GM21390 (cell line): ENCODE results near the gene NCR3LG1.

Experiments used
- ATAC-seq: cut with Tn5 transposase; IDR thresholded peaks from one replicate; pipeline ENCODE4 v1.9.1; 2021; ENCODE audit not compliant: unreplicated experiment

The NCR3LG1 gene

GRCh38 chr11:17391493-17392355 is 40.1 kb downstream of the NCR3LG1 start:
- no peak for ATAC-seq

- ATAC-seq = no peak
Observed at GRCh38 chr11:17392872-17393271, 41.3 kb downstream of the NCR3LG1 start.

GRCh38 chr11:17393472-17393871 is 41.9 kb downstream of the NCR3LG1 start:
- no peak for ATAC-seq

- no peak for ATAC-seq
Observed at GRCh38 chr11:17394743-17395390, 43.3 kb downstream of the NCR3LG1 start.

GRCh38 chr11:17395554-17395961 is 44.0 kb downstream of the NCR3LG1 start:
- ATAC-seq = no peak

- no peak for ATAC-seq
Observed at GRCh38 chr11:17395978-17396377, 44.4 kb downstream of the NCR3LG1 start.

- no peak for ATAC-seq
Observed at GRCh38 chr11:17396598-17397310, 45.2 kb downstream of the NCR3LG1 start.

- no peak for ATAC-seq
Observed at GRCh38 chr11:17397311-17398002, 45.9 kb downstream of the NCR3LG1 start.

GRCh38 chr11:17399236-17399635 is 47.6 kb downstream of the NCR3LG1 start:
- ATAC-seq = no peak

- peak; percentile 65 for ATAC-seq
Observed at GRCh38 chr11:17400048-17400775, 48.6 kb downstream of the NCR3LG1 start.

- no peak for ATAC-seq
Observed at GRCh38 chr11:17401316-17401715, 49.7 kb downstream of the NCR3LG1 start.

GRCh38 chr11:17401841-17402240 is 50.2 kb downstream of the NCR3LG1 start:
- ATAC-seq = no peak

- no peak for ATAC-seq
Observed at GRCh38 chr11:17402486-17402885, 50.9 kb downstream of the NCR3LG1 start.

GRCh38 chr11:17403980-17404759 is 52.6 kb downstream of the NCR3LG1 start:
- no peak for ATAC-seq

- no peak for ATAC-seq
Observed at GRCh38 chr11:17405232-17406005, 53.8 kb downstream of the NCR3LG1 start.

GRCh38 chr11:17406082-17406817 is 54.6 kb downstream of the NCR3LG1 start:
- ATAC-seq = no peak

GRCh38 chr11:17406818-17407149 is 55.2 kb downstream of the NCR3LG1 start:
- ATAC-seq = no peak

- ATAC-seq = no peak
Observed at GRCh38 chr11:17407575-17407974, 56.0 kb downstream of the NCR3LG1 start.
